Upper lobe of right lung (tissue), 1 donor: ENCODE data around the gene STK40. TPM values are rescaled to one million over a fixed set of nuclear protein-coding genes. Genes with fewer than 3 reads are reported as not detected.

Experiments used
- ATAC-seq: fragments of 200-7000 bp; cut with Tn5 transposase; one replicate; pipeline ENCODE4 v1.9.1; 2020; ENCODE audit warnings: mild to moderate bottlenecking, moderate library complexity
- DNase-seq: peaks from one replicate; pipeline ENCODE4 v3.0.0-alpha.2; 2020
- H3K27ac ChIP-seq: fragments of 200-600 bp; one replicate; pipeline ENCODE4 v1.8.0; 2022
- H3K27me3 ChIP-seq: fragments of 200-600 bp; one replicate; pipeline ENCODE4 v1.8.0; 2022; ENCODE audit warnings: mild to moderate bottlenecking
- H3K36me3 ChIP-seq: fragments of 200-600 bp; one replicate; pipeline ENCODE4 v1.8.0; 2022
- H3K4me1 ChIP-seq: fragments of 200-600 bp; one replicate; pipeline ENCODE4 v1.8.0; 2022
- H3K4me3 ChIP-seq: fragments of 200-600 bp; one replicate; pipeline ENCODE4 v1.8.0; 2022; ENCODE audit warnings: mild to moderate bottlenecking
- H3K9me3 ChIP-seq: fragments of 200-600 bp; one replicate; pipeline ENCODE4 v1.8.0; 2022
- CTCF ChIP-seq: fragments of 200-600 bp; IDR thresholded peaks from one replicate; pipeline ENCODE4 v1.8.0; 2022; ENCODE audit warnings: antibody characterized with exemption
- intact Hi-C: fragments of 100-400 bp; cut with DNase I; formaldehyde crosslinking; loops from one replicate; pipeline ENCODE4 v1.11.0; 2022
- total RNA-seq: library from RNA; stranded (reverse); fragmentation: NEBNext Ultra II Directional; extraction: Animal tissue kit (Norgen Biotek cat#: 25700); gene quantifications from one replicate; pipeline ENCODE4 v1.2.1, GENCODE V29; 2021
- donor health status: DM: no; HTN: yes; CAD: no; lungs with severe emphysema.

Gene STK40
- total RNA-seq, 1 donor from 2014 or later, result 78.9 TPM

GRCh38 chr1:36420836-36421317 is 35.2 kb upstream of the STK40 start:
- ATAC-seq, result peak; percentile 99
- peaks cover 16% of the 10 kb centered on the region for H3K36me3 ChIP-seq
- DNase-seq, result peak; percentile 92
- H3K27me3 ChIP-seq, result no peaks in the 10 kb centered on the region
- H3K4me3 ChIP-seq, result no peak overlapping the region
- intact Hi-C loops, result loop anchor here (10.0 kb wide), 1 partner anchor 76 kb away; no protein-coding TSS in a partner anchor
- H3K4me1 ChIP-seq, result peaks cover 11% of the 10 kb centered on the region
- no peak overlapping the region for H3K27ac ChIP-seq
- no peaks in the 10 kb centered on the region for H3K9me3 ChIP-seq
- TF ChIP-seq CTCF, result peak; percentile 95

DNA sequence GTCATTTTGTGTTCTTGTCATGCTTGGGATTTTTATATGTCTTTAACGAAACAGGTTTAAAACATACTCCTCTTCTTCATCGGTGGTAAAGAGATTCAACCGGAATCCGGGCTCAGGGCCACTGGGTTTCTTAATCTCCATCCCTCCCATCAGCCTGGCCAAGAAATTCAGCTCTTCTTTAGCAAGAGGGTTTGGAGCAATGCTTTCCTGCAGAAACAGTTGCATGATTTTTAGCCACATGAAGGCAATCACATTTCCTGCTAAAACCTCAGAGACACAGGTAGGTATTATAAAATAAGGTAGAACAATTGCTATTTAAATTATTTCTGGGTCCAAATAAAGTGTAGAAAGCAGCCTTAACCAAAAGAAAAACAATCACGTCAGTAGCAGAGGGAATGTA is 34.7 kb upstream of the STK40 start:
- Histone ChIP-seq H3K27ac (no peak overlapping the region), H3K4me1 (peaks cover 11% of the 10 kb centered on the region), H3K27me3 (no peaks in the 10 kb centered on the region), H3K9me3 (no peaks in the 10 kb centered on the region), H3K4me3 (no peak overlapping the region), H3K36me3 (peaks cover 16% of the 10 kb centered on the region)
- intact Hi-C loops, result loop anchor here (10.0 kb wide), 1 partner anchor 76 kb away; no protein-coding TSS in a partner anchor
- TF ChIP-seq CTCF, result no peak
- no peak for ATAC-seq
- no peak for DNase-seq

GRCh38 chr1:36419569-36419968 is 33.8 kb upstream of the STK40 start:
- Histone ChIP-seq H3K27ac (no peak overlapping the region), H3K27me3 (no peaks in the 10 kb centered on the region), H3K4me3 (no peak overlapping the region), H3K9me3 (no peaks in the 10 kb centered on the region), H3K4me1 (peaks cover 11% of the 10 kb centered on the region), H3K36me3 (peaks cover 16% of the 10 kb centered on the region)
- no peak for TF ChIP-seq CTCF
- intact Hi-C loops, result no loop called here
- DNase-seq (no peak), ATAC-seq (no peak)

GRCh38 chr1:36419140-36419539 is 33.4 kb upstream of the STK40 start:
- DNase-seq (no peak), ATAC-seq (no peak)
- peaks cover 16% of the 10 kb centered on the region for H3K36me3 ChIP-seq
- no peak for TF ChIP-seq CTCF
- H3K4me1 ChIP-seq, result peaks cover 11% of the 10 kb centered on the region
- intact Hi-C loops, result no loop called here
- H3K9me3 ChIP-seq, result no peaks in the 10 kb centered on the region
- no peaks in the 10 kb centered on the region for H3K27me3 ChIP-seq
- no peak overlapping the region for H3K27ac ChIP-seq
- H3K4me3 ChIP-seq, result no peak overlapping the region

- DNase-seq (no peak), ATAC-seq (no peak)
- H3K27me3 ChIP-seq, result no peaks in the 10 kb centered on the region
- H3K36me3 ChIP-seq, result peaks cover 16% of the 10 kb centered on the region
- H3K4me1 ChIP-seq, result peaks cover 11% of the 10 kb centered on the region
- H3K27ac ChIP-seq, result no peak overlapping the region
- no peak overlapping the region for H3K4me3 ChIP-seq
- intact Hi-C loops, result no loop called here
- no peak for TF ChIP-seq CTCF
- H3K9me3 ChIP-seq, result no peaks in the 10 kb centered on the region
Measured at GRCh38 chr1:36417931-36418330, 32.2 kb upstream of the STK40 start.
